ENCODE measurements around the gene TAF3.
A peak's percentile ranks its signal among the peaks of the same experiment; 100 is the strongest.

Gene TAF3

DNA sequence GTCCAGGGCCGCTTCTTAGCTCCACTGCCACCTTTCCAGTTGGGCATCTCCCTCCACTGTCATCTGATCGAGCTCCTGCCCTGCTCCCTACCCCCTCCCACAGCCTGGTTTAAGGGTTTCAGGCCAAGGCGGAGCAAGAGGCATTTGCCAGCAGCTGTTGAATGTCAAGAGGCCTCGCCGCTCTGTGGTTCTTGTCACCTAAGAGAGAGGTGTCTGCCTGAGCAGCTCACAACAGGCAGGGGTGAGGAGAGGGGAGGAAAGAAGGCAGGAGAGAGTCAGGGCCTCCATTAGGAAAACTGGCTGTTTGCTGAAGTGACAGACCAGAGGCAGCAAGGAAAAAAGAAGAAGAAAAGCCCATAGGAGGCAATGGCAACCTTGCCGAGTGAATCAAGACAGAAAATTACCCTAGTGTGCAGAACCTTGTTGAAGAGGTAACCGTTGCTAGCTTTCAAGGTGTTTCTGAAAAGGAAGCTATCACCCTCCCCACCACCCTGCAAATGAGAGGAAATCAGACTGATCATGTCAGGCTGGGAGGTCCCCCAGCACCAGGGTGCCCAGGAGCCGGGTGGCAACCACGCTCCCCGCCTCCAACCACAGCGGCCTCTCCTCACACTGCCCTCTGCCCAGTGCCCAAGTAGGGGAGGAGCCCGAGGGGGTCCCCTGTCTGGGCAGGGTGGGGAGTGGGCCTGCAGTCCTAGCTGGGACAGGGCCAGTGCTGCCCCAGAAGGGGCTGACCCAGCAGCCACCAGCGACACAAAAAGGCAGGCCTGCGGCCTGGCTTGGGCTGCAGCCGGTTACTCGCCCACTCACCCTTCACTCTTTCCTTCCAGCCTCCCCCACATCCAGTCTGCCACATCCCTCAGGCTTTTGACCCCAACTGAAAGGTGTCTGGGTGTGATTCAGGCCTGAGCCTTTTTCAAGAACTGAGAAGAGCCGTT, 243.2 kb downstream of the TAF3 start:
- DNase-seq, result no peak

DNA sequence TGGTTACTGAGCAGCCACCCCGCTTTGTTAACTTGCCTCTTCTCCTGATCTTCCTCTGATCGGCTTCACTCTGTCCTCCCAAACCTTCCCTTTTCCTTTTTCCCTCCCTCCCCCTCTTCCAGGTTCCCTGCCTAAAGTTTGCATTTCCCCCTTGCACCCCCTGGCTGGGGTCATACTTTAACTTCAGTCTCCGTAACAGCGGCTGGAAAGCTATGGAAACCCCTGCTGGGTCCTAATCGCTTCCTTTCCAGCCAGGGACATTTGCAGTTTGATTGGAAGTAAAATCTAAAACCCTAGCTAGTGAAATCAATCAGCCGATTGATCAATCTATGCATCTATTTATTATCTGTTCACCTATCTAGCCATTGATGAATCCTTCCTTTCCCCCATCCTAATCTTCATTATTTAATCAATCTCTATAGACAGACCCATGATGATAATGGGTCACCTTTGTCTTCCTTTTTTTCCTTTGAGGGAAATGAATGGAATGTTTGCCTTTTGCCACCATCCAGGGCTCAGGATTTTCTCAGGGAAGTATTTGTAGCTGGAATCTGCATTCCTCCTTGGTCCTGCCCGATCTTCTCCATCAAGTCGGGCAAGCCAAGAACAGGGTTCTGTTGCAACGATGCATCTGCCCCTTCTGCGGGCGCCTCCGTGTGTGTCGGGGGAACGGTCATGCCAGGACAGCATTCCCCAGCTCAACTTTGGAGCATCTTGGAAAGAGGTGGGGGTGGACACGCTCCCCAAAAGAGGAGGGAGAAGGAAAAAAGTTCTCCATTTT, 245.0 kb downstream of the TAF3 start:
- no peak for DNase-seq

DNA sequence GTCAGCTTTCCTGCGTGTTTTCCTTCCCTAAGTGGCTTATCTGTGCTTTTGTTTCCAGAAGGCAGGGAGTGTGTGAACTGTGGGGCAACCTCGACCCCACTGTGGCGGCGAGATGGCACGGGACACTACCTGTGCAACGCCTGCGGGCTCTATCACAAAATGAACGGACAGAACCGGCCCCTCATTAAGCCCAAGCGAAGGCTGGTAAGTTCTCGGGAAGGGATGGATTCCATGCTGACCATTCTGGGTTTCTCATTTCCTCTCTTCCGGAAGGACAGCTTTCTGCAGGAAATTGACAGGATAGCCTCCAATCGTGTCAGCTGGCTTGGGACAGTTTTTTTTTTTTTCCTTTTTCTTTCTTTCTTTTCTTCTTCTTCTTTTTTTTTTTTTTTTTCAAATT, 245.6 kb downstream of the TAF3 start:
- DNase-seq, result no peak

DNA sequence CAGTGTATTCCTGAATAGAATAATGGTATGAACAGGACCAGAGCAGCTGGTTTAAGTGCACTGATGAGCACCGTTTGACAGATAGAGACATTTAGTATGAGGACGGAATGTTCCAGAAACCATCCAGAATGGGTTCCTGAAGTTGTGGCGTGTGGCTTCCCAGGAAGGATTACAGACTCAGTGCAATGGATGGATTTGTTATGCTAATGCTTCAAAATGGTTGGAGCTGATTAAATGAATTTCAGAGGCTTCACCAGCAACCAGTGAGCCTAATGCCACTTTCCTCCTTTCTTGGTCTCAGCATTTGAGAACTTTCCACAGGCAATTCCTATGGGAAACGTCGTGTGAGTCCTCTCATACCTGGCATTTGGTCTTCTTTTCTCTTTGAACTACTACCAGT, 246.1 kb downstream of the TAF3 start:
- DNase-seq, result no peak

DNA sequence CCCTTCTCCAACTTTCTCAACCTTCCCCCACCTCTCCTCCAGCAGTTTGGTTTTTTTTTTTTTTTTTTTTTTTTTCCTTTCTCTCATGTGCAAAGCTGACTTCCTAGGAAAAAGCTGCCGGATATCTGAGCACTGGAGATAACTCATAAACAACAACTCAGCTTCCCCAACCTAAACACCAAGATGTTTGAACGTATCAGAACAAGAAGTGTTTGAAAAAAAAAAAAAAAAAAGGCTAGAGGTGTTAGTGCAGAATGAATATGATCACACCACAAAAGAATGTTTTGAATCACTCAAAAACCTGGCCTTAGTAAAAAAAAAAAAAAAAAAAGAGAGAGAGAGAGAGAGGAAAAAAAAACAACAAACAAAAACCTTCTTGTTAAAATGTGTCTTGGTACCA, 247.3 kb downstream of the TAF3 start:
- DNase-seq, result peak; percentile 59

DNA sequence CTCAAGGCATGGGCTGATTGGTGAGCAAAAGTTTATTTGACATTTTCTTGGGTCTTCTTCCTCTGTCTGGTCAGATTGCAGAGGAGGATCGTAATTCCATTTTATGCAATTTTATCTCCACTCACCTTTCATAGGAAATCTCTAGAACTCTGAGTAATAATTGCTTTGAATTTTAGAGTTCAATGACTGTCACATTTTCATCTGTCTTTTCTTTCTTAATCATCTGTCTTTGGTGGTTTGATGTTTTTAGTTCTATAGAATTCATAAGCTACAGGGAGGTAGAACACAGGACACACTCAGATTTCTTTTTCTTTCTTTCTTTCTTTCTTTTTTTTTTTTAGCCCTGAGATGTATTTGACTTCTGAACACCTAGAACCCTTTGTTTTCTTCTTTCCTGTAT, 247.8 kb downstream of the TAF3 start:
- no peak for DNase-seq

All from hematopoietic multipotent progenitor cell treated with erythropoietin and hydrocortisone succinate and interleukin-3 and kit ligand, for 4 days (in vitro differentiated cells).